Measurements from ENCODE around the gene ENTREP1.

The ENTREP1 gene

DNA sequence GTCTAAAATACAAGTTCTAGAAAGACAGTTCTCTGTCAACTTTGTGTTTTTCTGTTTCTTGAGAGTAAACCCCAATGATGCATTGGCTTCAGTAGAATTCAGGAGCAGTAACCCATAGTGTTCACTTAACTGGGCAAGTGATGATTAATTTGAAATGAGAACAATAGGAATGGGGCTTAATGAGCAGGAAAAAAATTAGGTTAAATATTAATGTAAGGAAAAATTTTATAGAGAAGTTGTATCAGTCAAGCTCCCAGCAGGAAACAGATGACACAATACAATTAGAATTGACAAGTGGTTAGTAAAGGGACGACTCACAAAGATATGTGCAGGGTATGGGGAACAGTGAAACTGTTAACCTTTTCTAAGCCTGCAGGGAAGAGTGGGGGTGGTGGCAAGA, 38.2 kb downstream of the ENTREP1 start:
- TF ChIP-seq, protein P1, sequence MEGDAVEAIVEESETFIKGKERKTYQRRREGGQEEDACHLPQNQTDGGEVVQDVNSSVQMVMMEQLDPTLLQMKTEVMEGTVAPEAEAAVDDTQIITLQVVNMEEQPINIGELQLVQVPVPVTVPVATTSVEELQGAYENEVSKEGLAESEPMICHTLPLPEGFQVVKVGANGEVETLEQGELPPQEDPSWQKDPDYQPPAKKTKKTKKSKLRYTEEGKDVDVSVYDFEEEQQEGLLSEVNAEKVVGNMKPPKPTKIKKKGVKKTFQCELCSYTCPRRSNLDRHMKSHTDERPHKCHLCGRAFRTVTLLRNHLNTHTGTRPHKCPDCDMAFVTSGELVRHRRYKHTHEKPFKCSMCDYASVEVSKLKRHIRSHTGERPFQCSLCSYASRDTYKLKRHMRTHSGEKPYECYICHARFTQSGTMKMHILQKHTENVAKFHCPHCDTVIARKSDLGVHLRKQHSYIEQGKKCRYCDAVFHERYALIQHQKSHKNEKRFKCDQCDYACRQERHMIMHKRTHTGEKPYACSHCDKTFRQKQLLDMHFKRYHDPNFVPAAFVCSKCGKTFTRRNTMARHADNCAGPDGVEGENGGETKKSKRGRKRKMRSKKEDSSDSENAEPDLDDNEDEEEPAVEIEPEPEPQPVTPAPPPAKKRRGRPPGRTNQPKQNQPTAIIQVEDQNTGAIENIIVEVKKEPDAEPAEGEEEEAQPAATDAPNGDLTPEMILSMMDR (conservative IDR thresholded peaks at IDR 0.05; ENCODE audit: low read depth, low read length), result no peak
- no peak for DNase-seq (ENCODE audit: low read depth)
- no peak overlapping the region for H3K4me3 ChIP-seq (ENCODE audit: low read length)

DNA sequence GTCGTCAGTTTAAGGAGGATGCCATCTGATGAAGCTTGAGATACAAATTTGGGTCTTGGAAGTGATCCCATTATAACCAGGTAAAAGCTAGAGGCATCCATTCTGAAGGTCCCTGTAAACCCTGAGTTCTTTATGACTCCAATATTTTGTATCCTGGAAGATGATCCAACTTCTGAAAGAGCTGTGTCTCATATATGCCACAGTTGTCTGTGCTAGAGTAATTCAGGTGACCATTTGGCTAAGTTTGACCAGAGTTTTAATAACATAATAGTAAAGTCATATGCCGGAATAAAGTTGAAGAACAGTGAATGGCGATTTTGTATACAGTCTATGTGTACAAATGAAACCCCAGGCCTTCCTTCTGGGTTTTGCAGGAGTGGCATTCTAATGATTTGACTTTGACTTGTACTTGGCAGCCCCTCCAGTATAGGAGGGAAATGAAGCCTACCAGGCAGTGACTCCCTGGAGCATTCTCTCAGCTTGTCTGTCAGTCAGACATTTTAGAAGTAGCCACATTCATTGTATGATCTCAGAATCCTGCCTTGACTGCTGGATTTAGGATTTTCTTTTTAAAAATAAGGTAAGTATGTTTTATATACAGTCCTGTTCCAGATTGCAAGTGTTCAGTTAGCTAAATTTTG, 39.6 kb downstream of the ENTREP1 start:
- no peak for DNase-seq (ENCODE audit: low read depth)
- H3K4me3 ChIP-seq (ENCODE audit: low read length), result no peak overlapping the region
- TF ChIP-seq, protein P1 (conservative IDR thresholded peaks at IDR 0.05; ENCODE audit: low read depth, low read length), result no peak

DNA sequence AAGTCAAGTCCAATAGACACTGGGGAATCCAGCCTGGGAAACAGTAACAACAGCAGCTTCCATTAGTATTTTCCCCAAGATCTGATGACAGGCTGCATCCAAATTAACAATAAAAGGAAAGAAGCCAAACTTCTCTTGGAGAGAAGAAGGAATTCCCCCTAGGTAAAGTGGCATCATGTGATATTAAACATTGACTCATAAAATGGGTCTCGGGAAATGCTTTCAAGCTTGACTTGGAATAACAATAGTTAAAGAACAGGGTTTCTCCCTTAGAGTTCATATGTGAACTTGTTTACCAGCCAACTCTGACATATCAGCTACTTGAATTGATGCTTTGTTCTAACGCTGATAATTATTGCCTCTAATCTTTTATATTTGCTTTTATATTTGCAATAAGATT, 45.4 kb downstream of the ENTREP1 start:
- H3K4me3 ChIP-seq (ENCODE audit: low read length), result no peak overlapping the region
- TF ChIP-seq, protein P1 (conservative IDR thresholded peaks at IDR 0.05; ENCODE audit: low read depth, low read length), result no peak
- DNase-seq (ENCODE audit: low read depth), result no peak

DNA sequence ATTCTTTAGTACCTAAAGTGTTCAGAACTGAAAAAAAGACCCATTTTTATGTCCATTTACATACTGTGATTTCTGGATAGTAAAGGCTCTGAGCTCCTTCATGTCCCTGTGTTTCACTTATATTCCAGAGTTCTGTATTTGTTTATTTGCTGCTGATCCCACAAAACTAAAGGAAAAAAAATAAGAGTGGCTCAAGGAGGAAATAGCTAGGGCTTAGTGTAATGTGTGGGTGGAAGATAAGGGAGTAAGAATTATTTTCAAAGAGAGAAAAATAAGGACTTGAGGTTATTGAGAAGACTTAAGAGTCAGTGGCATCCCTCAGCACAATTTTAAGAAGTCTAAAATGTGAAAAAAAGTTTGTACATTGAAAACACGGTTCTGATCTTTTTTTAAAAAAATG, 46.0 kb downstream of the ENTREP1 start:
- no peak for DNase-seq (ENCODE audit: low read depth)
- TF ChIP-seq, protein P1 (conservative IDR thresholded peaks at IDR 0.05; ENCODE audit: low read depth, low read length), result no peak
- H3K4me3 ChIP-seq (ENCODE audit: low read length), result no peak overlapping the region

DNA sequence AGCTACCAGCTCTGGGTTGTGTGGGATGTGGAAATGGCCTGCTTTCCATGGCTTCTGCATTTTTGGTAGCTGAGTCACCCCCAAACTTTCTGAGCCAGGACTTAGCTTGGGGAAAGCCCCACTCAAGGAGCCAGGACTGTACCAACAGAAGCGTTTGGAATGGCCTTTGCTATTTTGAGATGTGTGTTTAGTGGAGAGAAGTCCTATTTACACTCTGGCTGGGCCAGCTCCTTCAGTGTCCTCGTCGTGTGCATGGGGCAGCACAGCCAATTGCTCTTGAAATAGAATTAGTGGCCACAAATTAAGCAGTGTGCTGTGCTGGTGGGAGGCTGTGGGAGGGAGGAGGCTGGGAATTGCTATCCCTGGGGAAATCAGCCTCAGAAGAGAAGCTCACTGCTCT, 51.6 kb downstream of the ENTREP1 start:
- no peak overlapping the region for H3K4me3 ChIP-seq (ENCODE audit: low read length)
- TF ChIP-seq, protein P1 (conservative IDR thresholded peaks at IDR 0.05; ENCODE audit: low read depth, low read length), result no peak
- DNase-seq (ENCODE audit: low read depth), result no peak

DNA sequence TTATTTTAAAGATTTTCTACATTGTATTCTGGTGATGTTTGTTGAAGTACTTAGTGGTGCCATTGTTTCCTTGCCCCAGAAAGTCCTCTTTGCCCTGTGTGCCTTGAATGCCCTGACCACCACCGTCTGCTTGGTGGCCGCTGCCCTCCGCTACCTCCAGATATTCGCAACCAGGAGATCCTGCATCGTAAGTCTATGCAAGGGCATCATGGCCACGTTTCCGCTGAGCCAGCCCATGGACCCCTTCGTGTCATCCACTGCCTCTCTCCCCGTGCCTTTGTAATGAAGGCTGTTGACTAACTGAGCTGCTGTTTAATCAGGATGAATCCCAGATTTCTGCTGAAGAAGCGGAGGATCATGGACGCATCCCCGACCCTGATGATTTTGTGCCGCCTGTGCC, 52.3 kb downstream of the ENTREP1 start:
- TF ChIP-seq, protein P1 (conservative IDR thresholded peaks at IDR 0.05; ENCODE audit: low read depth, low read length), result no peak
- DNase-seq (ENCODE audit: low read depth), result no peak
- H3K4me3 ChIP-seq (ENCODE audit: low read length), result no peak overlapping the region

DNA sequence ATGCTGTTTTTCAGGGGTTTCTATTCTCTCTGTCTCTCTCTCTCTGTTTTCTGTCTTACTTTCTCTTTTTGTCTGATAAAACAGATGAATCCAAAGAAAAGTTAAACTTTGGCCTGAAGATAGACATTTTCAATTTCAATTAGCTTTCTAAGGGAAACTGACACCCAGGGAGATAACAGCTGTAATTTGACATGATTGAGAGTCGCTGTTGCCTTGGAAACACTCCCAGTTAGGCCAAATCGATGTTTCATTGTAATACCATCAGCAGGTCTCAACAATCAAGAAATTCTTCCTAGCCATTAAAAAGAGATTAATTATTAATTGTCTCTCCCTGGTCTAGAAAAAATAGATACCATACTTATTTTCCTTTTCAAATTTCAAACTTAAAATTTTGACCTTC, 53.0 kb downstream of the ENTREP1 start:
- TF ChIP-seq, protein P1 (conservative IDR thresholded peaks at IDR 0.05; ENCODE audit: low read depth, low read length), result no peak
- no peak overlapping the region for H3K4me3 ChIP-seq (ENCODE audit: low read length)
- DNase-seq (ENCODE audit: low read depth), result no peak
